Body of pancreas (tissue), 4 donors: ENCODE data around the gene ATG4C. TPM values are rescaled to one million over a fixed set of nuclear protein-coding genes. Genes with fewer than 3 reads are reported as not detected.
A peak's percentile ranks its signal among the peaks of the same experiment; 100 is the strongest.

Experiments
- ATAC-seq: fragments of 150-250 bp; one replicate; pipeline ENCODE4 v1.9.1; 2016
- DNase-seq, 4 donors: peaks; one replicate each; pipeline ENCODE4 v3.0.0-alpha.2; 2019
- H3K27ac ChIP-seq, 4 donors: fragments of 200-600 bp; sonication (generic); 1 replicate in 3 of 4; 2 replicates in 1 of 4; pipeline versions ENCODE4 v1.5.1 to v1.6.1; 2016 to 2019; ENCODE audit warnings: mild to moderate bottlenecking in 1 of 4, mixed read lengths in 1 of 4, moderate library complexity in 1 of 4
- H3K27me3 ChIP-seq, 2 donors: fragments of 200-600 bp; sonication (generic); one replicate each; pipeline ENCODE4 v1.6.0; 2016; ENCODE audit warnings: mild to moderate bottlenecking in 1 of 2
- H3K36me3 ChIP-seq, 2 donors: fragments of 200-600 bp; sonication (generic); replicated peaks in 1 of 2; 2 replicates each; pipeline ENCODE4 v1.5.1; 2016; ENCODE audit warnings: low read depth in 2 of 2; ENCODE audit not compliant: insufficient read depth in 1 of 2
- H3K4me1 ChIP-seq: fragments of 200-600 bp; sonication (generic); one replicate; pipeline ENCODE4 v1.6.0; 2016
- H3K4me3 ChIP-seq, 2 donors: fragments of 200-600 bp; sonication (generic); 1 replicate in 1 of 2; 2 replicates in 1 of 2; pipeline ENCODE4 v1.5.1; 2016 to 2019
- H3K9me3 ChIP-seq, 3 donors: fragments of 200-600 bp; sonication (generic); 1 replicate in 2 of 3; 2 replicates in 1 of 3; pipeline ENCODE4 v1.5.1; 2016
- POLR2A ChIP-seq, 3 donors: fragments of 450-650 bp; IDR thresholded peaks; one replicate each; pipeline ENCODE4 v1.6.1; 2016; ENCODE audit warnings: antibody characterized with exemption in 3 of 3, mild to moderate bottlenecking in 2 of 3
- WGBS, 2 donors: methylation state at CpG; one replicate each; pipeline ENCODE4 v1.1.5; 2017; 5-methylcytosine and 5-hydroxymethylcytosine counted together
- intact Hi-C: fragments of 100-400 bp; cut with DNase I; formaldehyde crosslinking; loops from one replicate; pipeline ENCODE4 v1.15.1; 2023
- total RNA-seq, 2 donors: library from RNA; depleted of rRNA; stranded (reverse); fragments of >200 nt; gene quantifications; one replicate each; pipeline ENCODE4 v1.1.0, GENCODE V29; 2016
- TF ChIP-seq, protein P1 (sequence below), 7 experiments: fragments of 450-650 bp in 4 of 7; fragments of 200-600 bp in 3 of 7; sonication (generic) in 3 of 7; IDR thresholded peaks; one replicate each; pipeline ENCODE4 v1.5.1; 2016 to 2019; ENCODE audit warnings: antibody characterized with exemption in 7 of 7

Gene ATG4C
- total RNA-seq, 2 donors from 2014 or later: 2.3 to 4.9 TPM

DNA sequence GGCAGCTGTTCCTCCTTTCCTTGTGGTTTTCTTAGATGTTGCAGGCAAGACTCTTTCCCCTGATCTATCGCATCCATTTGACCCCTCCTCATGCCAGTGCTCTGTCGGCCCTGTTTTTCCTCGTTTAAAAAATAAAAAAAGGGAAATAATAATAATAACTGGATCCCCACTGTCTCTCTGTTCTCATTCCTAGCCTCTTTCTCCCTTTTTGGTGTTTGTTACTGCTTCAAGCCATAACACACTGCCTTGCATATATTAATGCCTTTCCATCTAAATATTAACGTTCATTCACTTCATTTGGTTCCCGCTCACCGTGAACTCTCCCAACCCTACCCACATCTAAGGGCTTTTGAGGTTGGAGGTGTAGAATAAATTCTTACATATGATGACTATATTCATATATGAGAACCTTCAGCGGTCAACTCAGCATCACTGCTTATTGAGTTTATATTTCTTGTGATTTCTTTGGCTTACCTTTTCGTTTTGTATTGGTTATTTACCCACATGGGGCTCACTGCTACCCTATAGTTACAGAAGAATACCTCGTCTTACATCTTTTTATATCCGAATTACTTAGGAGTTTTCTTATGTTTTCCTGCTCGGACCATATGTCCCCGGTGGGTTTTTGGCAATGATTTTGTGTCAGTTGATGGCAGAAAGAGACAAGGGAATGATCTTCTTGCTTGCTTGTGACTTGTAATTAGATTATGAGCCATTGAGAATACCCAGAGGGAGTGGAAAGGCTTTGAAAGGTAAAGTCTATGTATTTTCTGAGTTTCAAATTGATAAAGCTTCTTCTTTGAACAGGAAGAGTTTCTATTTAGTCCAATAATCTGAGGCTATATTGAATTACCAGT lies 805 bp downstream of the ATG4C start:
- DNase-seq: no peak
- Histone ChIP-seq H3K9me3 (no peaks in the 10 kb centered on the region), H3K4me1 (peaks cover 11% of the 10 kb centered on the region), H3K27me3 (no peaks in the 10 kb centered on the region), H3K27ac (peak overlapping the region in 3 of 4 donors; percentile 88 to 95 (median 95)), H3K36me3 (no peaks in the 10 kb centered on the region), H3K4me3 (peak overlapping the region; percentile 59 to 63)
- no peak for ATAC-seq
- TF ChIP-seq, protein P1, sequence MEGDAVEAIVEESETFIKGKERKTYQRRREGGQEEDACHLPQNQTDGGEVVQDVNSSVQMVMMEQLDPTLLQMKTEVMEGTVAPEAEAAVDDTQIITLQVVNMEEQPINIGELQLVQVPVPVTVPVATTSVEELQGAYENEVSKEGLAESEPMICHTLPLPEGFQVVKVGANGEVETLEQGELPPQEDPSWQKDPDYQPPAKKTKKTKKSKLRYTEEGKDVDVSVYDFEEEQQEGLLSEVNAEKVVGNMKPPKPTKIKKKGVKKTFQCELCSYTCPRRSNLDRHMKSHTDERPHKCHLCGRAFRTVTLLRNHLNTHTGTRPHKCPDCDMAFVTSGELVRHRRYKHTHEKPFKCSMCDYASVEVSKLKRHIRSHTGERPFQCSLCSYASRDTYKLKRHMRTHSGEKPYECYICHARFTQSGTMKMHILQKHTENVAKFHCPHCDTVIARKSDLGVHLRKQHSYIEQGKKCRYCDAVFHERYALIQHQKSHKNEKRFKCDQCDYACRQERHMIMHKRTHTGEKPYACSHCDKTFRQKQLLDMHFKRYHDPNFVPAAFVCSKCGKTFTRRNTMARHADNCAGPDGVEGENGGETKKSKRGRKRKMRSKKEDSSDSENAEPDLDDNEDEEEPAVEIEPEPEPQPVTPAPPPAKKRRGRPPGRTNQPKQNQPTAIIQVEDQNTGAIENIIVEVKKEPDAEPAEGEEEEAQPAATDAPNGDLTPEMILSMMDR (IDR thresholded peaks at IDR 0.05): no peak
- TF ChIP-seq POLR2A (IDR thresholded peaks at IDR 0.05): no peak
- intact Hi-C loops: no loop called here
- 3 to 7% methylated on average over 12 of the region's 12 CpGs for WGBS, 2 donors

DNA sequence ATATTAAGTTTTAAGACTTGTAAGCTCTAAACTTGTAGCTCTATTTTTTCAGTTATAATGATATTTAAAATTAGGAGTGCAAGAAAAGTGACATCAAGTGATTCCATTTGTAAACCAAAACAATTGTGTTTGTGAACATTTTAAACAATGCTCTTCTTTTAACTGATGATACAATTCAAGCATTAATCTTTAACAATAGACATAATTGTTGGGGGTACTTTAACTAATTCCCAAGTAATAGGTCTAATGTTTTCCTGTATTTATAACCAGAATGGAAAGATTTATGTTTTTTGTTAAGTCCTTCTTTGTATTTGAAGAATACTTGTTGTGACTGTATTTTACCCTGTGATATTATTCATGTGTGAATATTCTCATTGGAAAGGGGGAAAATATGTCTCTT lies 6.8 kb downstream of the ATG4C start:
- no peaks in the 10 kb centered on the region for H3K9me3 ChIP-seq
- no peak overlapping the region for H3K4me3 ChIP-seq
- TF ChIP-seq, protein P1 (IDR thresholded peaks at IDR 0.05): no peak
- TF ChIP-seq POLR2A (IDR thresholded peaks at IDR 0.05): no peak
- H3K27me3 ChIP-seq: no peaks in the 10 kb centered on the region
- no peaks in the 10 kb centered on the region for H3K36me3 ChIP-seq
- H3K4me1 ChIP-seq: no peaks in the 10 kb centered on the region
- ATAC-seq: no peak
- intact Hi-C loops: no loop called here
- H3K27ac ChIP-seq: no peak overlapping the region
- no peak for DNase-seq

DNA sequence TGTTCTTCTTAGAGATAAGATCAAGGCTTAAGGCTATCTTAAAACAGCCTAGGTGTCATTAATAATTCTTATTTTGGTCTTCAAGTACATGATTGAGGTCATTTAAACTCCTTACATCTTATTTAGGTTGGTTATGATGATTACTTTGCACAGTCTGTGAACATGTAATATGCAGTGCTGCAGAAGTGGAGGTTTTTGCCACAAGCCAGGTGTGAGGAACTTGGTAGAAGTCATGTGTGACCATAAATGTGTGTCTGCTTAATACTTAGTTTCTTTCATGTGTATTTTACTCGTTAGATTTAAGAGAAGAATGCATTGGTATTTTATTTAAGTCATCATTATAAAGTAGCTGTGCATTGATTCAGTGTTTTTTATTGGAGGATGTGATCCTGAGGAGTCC lies 10.1 kb downstream of the ATG4C start:
- no peak for ATAC-seq
- TF ChIP-seq, protein P1 (IDR thresholded peaks at IDR 0.05): no peak
- no peak for TF ChIP-seq POLR2A (IDR thresholded peaks at IDR 0.05)

DNA sequence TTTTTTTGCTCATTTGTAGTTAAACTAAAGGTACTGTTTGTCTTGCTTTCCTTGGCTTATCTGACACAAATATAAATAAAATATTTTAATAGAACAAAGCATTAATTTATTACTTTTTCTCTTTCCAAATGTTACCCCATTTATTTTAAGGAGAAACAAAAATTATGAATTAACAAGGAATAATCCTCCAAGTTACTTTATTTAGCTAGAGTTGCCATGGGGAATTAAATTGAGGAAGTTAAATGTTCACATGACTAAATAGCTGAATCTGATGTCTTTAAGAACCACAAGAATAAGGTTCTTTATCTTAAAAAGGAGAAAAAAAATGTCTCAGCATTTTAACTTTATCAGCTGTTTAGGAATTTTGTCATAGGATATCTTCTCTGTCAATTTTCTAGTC lies 12.3 kb downstream of the ATG4C start:
- Histone ChIP-seq H3K9me3 (no peaks in the 10 kb centered on the region), H3K4me1 (no peaks in the 10 kb centered on the region), H3K27ac (no peak overlapping the region), H3K36me3 (no peaks in the 10 kb centered on the region), H3K4me3 (no peak overlapping the region), H3K27me3 (no peaks in the 10 kb centered on the region)
- ATAC-seq (no peak), DNase-seq (no peak)
- intact Hi-C loops: no loop called here
- no peak for TF ChIP-seq POLR2A (IDR thresholded peaks at IDR 0.05)
- TF ChIP-seq, protein P1 (IDR thresholded peaks at IDR 0.05): no peak

More for the DNA sequence above, 10.1 kb downstream of the ATG4C start:
- Histone ChIP-seq H3K4me1 (no peaks in the 10 kb centered on the region), H3K4me3 (no peak overlapping the region), H3K27ac (no peak overlapping the region), H3K36me3 (no peaks in the 10 kb centered on the region), H3K27me3 (no peaks in the 10 kb centered on the region), H3K9me3 (no peaks in the 10 kb centered on the region)
- 63 to 67% methylated on average over 1 of the region's 1 CpG for WGBS, 2 donors
- intact Hi-C loops: no loop called here
- DNase-seq: no peak

DNA sequence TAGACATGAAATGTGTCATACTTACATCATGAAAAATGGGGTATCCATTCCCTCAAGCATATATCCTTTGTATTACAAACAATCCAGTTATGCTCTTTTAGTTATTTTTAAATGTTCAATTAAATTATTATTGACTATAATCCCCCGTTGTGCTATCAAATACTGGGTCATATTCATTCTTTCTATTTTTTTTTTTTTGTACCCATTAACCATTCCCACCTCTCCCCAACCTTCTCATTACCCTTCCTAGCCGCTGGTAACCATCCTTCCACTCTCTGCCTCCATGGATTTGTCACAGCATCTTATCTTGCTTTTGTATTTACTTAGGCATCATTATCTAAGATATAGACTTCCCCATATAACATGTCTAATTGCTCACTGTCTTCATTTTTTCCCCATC lies 15.8 kb downstream of the ATG4C start:
- TF ChIP-seq POLR2A (IDR thresholded peaks at IDR 0.05): no peak
- TF ChIP-seq, protein P1 (IDR thresholded peaks at IDR 0.05): no peak
- Histone ChIP-seq H3K27me3 (no peaks in the 10 kb centered on the region), H3K36me3 (no peaks in the 10 kb centered on the region), H3K9me3 (no peaks in the 10 kb centered on the region), H3K4me3 (no peak overlapping the region), H3K27ac (peak overlapping the region in 1 of 4 donors; percentile 29), H3K4me1 (no peaks in the 10 kb centered on the region)
- no peak for DNase-seq
- WGBS, 2 donors: 86 to 93% methylated on average over 2 of the region's 2 CpGs
- intact Hi-C loops: no loop called here
- ATAC-seq: no peak
